HG02759 (cell line): ENCODE data around the gene USP50.
"Not testable (repeated sequence)": the region's sequence is repeated elsewhere in the genome, so short reads cannot be mapped to it uniquely, and the experiment has no call there.

ENCODE experiments used
- ATAC-seq: cut with Tn5 transposase; IDR thresholded peaks from one replicate; pipeline ENCODE4 v1.9.1; 2021; ENCODE audit warnings: mild to moderate bottlenecking, moderate library complexity; ENCODE audit not compliant: unreplicated experiment

USP50 gene

GRCh38 chr15:50546566-50546965, at the start of gene USP50:
TSS of gene USP50 (minus strand) at chr15:50546666. CDS start at chr15:50546525, 141 bp downstream.
- ATAC-seq = no peak

GRCh38 chr15:50594311-50594710, 47.8 kb upstream of the USP50 start:
- no peak for ATAC-seq

GRCh38 chr15:50593761-50594160, 47.3 kb upstream of the USP50 start:
- no peak for ATAC-seq

- ATAC-seq = no peak
Measured at GRCh38 chr15:50590288-50590687, 43.8 kb upstream of the USP50 start.

- no peak for ATAC-seq
Measured at GRCh38 chr15:50577492-50577891, 31.0 kb upstream of the USP50 start.

- no peak for ATAC-seq
Measured at GRCh38 chr15:50576166-50576565, 29.7 kb upstream of the USP50 start.

GRCh38 chr15:50573842-50574241, 27.4 kb upstream of the USP50 start:
- not testable (repeated sequence) for ATAC-seq

GRCh38 chr15:50563756-50564155, 17.3 kb upstream of the USP50 start:
- no peak for ATAC-seq

- ATAC-seq = no peak
Measured at GRCh38 chr15:50562735-50563640, 16.5 kb upstream of the USP50 start.

- no peak for ATAC-seq
Measured at GRCh38 chr15:50558012-50558411, 11.5 kb upstream of the USP50 start.

GRCh38 chr15:50556642-50557371, 10.3 kb upstream of the USP50 start:
- ATAC-seq = no peak

GRCh38 chr15:50552238-50552637, 5.8 kb upstream of the USP50 start:
- ATAC-seq = no peak

GRCh38 chr15:50549326-50549725, 2.9 kb upstream of the USP50 start:
- ATAC-seq = no peak

- no peak for ATAC-seq
Measured at GRCh38 chr15:50544368-50544767, 2.1 kb downstream of the USP50 start.

GRCh38 chr15:50543556-50543955, 2.9 kb downstream of the USP50 start:
- ATAC-seq = no peak

- ATAC-seq = no peak
Measured at GRCh38 chr15:50542887-50543210, 3.6 kb downstream of the USP50 start.

GRCh38 chr15:50531766-50532165, 14.7 kb downstream of the USP50 start:
- ATAC-seq = no peak

- no peak for ATAC-seq
Measured at GRCh38 chr15:50531163-50531562, 15.3 kb downstream of the USP50 start.

GRCh38 chr15:50523851-50524251, 22.6 kb downstream of the USP50 start:
- no peak for ATAC-seq

GRCh38 chr15:50519740-50520425, 26.6 kb downstream of the USP50 start:
- no peak for ATAC-seq

GRCh38 chr15:50513001-50513400, 33.5 kb downstream of the USP50 start:
- ATAC-seq = no peak

GRCh38 chr15:50506121-50506520, 40.3 kb downstream of the USP50 start:
- no peak for ATAC-seq
